Measurements from ENCODE around the gene RASAL3.
"Not testable (repeated sequence)": the region's sequence is repeated elsewhere in the genome, so short reads cannot be mapped to it uniquely, and the experiment has no call there.

RASAL3 gene

GRCh38 chr19:15464394-15465385 is at the start of gene RASAL3:
TSS of gene RASAL3 (minus strand) at chr19:15464544. CDS start at chr19:15464358, 186 bp downstream.
- no peak for DNase-seq

- DNase-seq: no peak
Measured at GRCh38 chr19:15511671-15512424, 47.5 kb upstream of the RASAL3 start.

GRCh38 chr19:15508035-15508710 is 43.8 kb upstream of the RASAL3 start, which contains the start of gene CYP4F22:
TSS of gene CYP4F22 (plus strand) at chr19:15508525. CDS start at chr19:15525337, 16,812 bp downstream.
- DNase-seq: no peak

GRCh38 chr19:15507068-15508034 is 43.0 kb upstream of the RASAL3 start:
- no peak for DNase-seq

GRCh38 chr19:15506074-15506571 is 41.8 kb upstream of the RASAL3 start:
- no peak for DNase-seq

GRCh38 chr19:15502264-15502663 is 37.9 kb upstream of the RASAL3 start:
- DNase-seq: no peak

GRCh38 chr19:15501596-15501995 is 37.3 kb upstream of the RASAL3 start:
- no peak for DNase-seq

- DNase-seq: no peak
Measured at GRCh38 chr19:15498910-15499309, 34.6 kb upstream of the RASAL3 start.

- DNase-seq: no peak
Measured at GRCh38 chr19:15498156-15498858, 34.0 kb upstream of the RASAL3 start.

- DNase-seq: no peak
Measured at GRCh38 chr19:15495151-15495550, 30.8 kb upstream of the RASAL3 start.

- no peak for DNase-seq
Measured at GRCh38 chr19:15488489-15489226, 24.3 kb upstream of the RASAL3 start.

GRCh38 chr19:15487038-15487437 is 22.7 kb upstream of the RASAL3 start:
- DNase-seq: no peak

GRCh38 chr19:15485768-15486167 is 21.4 kb upstream of the RASAL3 start:
- not testable (repeated sequence) for DNase-seq

- not testable (repeated sequence) for DNase-seq
Measured at GRCh38 chr19:15480996-15481395, 16.7 kb upstream of the RASAL3 start.

GRCh38 chr19:15479391-15480345 is 15.3 kb upstream of the RASAL3 start, which contains the start of gene PGLYRP2:
TSS of gene PGLYRP2 (minus strand) at chr19:15479501. CDS start at chr19:15479371, 130 bp downstream.
- no peak for DNase-seq

- no peak for DNase-seq
Measured at GRCh38 chr19:15476325-15476724, 12.0 kb upstream of the RASAL3 start.

GRCh38 chr19:15475611-15476010 is 11.3 kb upstream of the RASAL3 start:
- DNase-seq: no peak

- DNase-seq: no peak
Measured at GRCh38 chr19:15475169-15475568, 10.8 kb upstream of the RASAL3 start.

- not testable (repeated sequence) for DNase-seq
Measured at GRCh38 chr19:15473821-15474220, 9.5 kb upstream of the RASAL3 start.

Measured in SIG-M5 (cell line).